Renal cortex interstitium (tissue), 11 donors: ENCODE data around the gene NRG3. TPM values are rescaled to one million over a fixed set of nuclear protein-coding genes. Genes with fewer than 3 reads are reported as not detected.

Experiments used
- DNase-seq, 11 donors: peaks; one replicate each; pipeline ENCODE4 v3.0.0-alpha.2; 2013; ENCODE audit warnings: low read depth in 9 of 11, low spot score in 4 of 11; ENCODE audit errors: extremely low read depth in 1 of 11
- polyA plus RNA-seq, 3 donors: library from polyadenylated mRNA; unstranded; fragments of 120-200 nt; gene quantifications; one replicate each; pipeline ENCODE4 v1.2.1, GENCODE V29; 2013; ENCODE audit not compliant: insufficient read length in 3 of 3

The NRG3 gene
- polyA plus RNA-seq, 3 donors: 11.8 to 16.4 (median 12.6) TPM

DNA sequence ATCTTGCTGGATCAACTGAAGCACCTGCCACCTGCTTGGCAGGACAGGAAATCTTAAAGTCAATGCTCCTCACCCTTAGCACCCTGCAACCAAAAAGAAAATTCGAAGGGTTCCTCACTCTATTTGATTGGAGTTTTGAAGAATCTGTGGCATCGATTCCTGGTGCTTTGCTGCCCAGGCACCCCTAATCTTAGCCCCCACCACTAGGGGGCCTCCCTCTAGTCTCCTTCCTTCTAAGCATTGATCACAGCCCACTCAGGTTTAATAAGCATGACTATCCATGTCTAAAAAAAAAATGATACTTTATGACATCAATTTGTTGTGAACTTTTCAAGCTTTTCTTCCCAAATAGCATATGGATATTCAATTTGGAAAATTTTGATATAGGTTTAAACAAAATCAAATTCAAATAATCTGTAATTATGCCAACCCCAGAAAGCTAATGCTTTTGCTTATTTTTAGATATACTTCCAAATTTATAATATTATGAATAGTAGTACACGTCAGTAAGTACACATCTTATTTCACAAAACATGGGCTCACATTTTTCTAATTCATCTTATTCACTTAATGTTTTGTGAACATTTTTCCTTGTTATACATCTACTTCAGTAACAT lies 45.3 kb downstream of the NRG3 start:
- no peak for DNase-seq

DNA sequence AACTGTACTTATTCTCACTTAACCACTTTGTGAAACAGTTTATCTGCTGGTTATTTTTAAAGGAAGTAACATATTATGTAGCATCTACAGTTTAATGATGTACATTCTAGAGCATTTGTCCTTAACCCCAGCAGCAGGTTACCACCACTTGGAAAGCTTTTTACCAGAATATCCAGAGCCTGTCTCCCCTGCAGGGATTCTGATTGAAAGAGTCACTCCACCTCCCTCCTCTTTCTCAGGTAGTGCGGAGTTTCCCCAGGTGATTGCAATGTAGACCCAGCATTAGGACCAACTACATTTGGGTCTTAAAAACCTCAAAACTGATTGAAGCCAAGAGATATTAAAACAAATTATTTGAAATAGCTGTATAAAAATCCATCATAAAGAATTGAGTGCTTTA lies 53.1 kb downstream of the NRG3 start:
- DNase-seq: no peak

DNA sequence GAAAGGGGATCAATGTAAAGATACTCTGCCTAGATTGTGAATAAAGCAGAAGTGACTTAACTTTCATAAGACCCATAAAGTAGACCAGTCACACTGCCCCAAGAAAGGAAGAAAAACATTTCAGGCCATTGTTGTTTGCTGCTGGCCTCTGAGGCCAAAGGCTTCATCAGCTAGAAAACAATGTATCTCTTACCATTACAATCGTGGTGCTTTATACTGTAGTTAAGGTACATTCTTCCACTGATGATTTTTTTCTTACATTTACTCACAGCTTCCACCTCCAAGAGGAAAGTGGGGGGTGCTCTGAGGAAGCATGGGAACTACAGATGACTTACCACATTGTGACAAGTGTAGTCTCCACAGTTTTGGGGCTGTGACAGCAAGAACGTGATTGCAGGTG lies 68.6 kb downstream of the NRG3 start:
- DNase-seq: no peak

DNA sequence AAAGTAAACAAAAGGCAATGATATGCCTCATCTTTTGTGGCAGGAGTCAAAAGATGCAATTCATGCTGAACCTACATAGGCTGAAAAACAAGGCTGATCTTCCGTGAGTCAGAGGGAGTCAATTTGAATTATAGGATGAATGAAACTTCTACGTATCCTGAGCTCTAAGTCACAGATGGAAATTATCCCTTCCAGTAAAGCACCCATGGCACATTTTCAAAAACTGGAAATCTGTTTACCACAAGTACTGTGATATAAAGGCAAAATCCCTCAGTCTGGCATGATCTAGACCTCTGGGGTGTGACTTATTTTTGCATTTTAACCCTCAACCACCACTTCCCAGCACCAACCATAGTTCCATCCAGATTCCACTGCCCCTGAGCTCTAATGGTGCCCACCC lies 69.6 kb downstream of the NRG3 start:
- no peak for DNase-seq

DNA sequence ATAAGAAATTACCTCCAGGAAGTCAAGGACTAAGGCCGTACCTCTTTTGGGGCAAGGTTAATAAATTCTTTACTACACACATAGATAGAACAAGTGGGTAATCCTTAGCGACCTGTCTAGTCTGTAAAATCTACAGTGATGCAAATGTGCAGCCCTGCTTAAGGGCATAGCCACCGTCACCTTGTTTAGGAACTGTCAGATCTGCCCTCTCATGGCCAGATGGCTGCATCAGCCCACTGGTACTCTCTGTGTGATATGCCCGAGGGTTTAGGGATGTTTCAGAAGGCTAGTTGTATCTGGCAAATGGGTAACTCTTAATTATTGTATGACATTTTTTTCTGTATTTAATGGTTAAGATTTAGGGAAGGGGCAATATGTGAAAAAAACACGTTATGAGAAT lies 74.3 kb downstream of the NRG3 start:
- no peak for DNase-seq

DNA sequence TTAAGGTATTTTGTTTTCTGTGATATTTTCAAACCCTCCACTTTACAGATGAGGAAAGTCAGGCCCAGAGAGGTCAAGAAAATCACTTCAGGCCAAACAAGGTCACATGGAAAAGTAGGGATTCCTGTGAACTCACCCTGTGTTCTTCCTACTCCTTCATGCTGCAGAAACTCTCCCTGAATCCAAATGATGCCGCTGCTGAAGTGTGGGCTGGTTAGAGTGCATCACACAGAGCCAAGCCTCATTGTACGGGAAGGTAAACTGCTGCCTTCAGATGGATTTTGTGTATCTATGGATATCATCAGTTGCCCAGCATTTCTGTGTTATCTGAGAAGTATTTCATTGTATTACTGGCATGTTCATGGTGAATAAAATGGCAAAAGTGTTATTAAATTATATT lies 75.4 kb downstream of the NRG3 start:
- no peak for DNase-seq

DNA sequence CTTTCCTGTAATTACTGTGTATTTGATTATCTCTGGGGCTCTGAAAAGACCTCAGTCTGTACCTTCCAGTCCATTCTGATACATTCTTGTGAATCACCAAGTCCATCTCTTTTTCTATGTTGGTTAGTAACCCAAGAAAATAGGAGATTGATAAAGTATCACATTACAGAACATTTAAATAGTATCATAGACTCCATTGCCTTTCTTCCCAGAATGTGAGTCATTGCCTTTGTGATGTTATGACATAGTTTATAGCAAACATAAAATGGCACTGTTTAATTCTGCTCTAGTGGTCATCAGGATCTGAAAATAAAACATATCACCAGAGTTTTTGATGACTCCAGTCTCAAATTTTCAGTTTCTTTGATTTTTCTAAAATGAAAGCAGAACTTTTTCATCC lies 78.4 kb downstream of the NRG3 start:
- no peak for DNase-seq

DNA sequence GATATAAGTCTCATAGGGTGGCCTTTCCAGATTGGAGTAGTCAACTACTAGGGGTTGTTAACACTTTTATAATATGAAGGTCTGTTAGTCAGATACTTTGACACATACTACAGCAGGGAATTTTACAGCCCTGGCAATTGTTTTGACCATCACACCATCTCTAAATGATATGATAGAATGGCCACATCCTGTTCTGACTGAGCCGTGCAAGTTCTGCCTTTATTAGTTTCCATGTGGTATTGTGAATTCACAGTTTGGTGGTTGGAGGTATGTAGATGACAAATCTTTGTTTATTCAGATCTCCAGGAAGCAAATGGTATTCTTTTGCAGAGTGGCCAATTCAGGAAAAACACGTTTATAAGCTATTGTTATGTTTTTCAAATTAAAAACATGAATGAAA lies 83.0 kb downstream of the NRG3 start:
- no peak for DNase-seq

DNA sequence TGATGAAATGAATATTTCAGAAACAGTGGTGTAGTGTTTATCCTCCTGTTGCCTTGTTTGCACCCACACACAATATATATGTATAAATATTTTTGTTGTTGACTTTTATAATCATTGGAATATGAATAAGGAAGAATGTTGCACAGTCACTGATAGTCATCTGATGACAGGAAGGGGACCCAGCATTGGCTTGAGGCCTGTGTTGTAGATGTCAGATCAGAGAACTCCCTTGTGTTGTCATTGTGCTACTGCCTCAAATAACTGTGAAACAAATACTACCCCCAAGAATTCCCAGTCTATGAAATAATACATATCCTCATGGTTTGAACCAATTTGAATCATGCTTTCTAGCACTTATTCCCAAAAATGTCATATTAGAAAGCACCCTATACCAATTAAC lies 84.0 kb downstream of the NRG3 start:
- DNase-seq: no peak

DNA sequence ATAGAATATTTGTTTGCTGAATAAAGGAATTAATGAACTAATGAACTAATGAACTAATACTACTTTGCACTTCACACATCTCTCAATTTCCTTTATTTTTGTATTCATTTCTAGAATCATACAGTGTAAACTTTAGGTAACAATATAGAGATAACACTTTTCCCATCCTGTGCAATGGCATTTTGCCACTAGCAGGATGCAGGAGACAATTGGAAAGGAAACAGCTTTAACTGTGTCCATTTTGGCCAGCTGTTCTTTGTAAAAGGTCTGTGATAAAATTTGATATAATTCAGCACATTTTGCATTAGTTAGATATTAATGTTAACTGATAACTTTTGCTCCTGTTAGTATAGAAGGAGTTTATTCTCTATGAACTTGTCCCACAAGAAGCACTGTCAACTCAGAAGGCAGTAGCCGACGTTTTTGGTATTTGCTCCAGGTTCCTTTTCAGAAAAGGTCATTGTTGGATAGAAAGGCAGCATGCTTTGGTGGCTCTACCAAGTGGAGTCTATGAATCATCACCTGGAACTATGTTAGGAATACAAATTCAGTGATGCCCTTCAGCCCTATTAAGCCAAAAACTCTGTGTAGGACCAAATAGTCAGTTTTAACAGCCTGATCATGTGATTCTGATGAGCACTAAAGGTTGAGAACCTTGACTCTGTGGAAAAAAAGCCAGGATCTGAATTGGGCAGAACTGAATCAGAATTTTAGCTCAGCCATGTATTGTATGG lies 86.6 kb downstream of the NRG3 start:
- DNase-seq: no peak

DNA sequence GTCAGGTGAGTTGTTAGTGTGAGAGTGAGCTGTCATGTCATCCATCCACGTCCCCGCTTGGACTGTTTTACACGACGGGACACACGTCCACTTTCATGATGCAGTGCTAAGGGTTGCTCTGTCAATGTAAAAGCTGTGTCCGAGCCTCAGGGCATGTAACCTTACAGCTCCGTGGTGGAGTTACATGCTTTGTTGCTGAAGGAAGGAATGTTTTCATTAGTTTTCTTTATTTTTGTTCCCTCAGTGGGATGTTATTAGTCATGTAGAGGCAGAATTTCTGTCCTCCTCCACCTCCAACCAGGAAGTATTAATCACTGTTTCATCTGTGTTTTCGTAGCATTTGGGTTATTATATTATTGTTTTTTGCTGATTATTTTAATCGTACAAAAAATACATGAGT lies 88.6 kb downstream of the NRG3 start:
- DNase-seq: no peak

DNA sequence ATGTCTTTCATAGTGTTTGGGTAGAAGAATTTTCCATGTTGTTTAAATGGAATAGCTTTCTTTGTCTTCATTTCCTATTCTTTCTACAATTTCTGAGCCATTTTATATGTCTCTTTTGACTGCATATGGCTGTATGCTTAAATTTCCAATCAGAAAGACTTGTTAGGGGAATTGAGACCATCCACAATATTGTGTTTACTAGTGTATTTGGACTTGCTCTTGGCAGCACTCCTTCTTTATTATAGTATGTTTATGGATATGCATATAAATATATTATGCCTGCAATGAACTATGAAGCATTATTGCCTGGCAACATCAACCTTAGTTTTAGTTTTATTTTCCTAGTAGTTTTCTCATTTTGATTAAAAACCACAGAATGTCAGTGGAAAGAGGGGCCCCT lies 92.7 kb downstream of the NRG3 start:
- no peak for DNase-seq

DNA sequence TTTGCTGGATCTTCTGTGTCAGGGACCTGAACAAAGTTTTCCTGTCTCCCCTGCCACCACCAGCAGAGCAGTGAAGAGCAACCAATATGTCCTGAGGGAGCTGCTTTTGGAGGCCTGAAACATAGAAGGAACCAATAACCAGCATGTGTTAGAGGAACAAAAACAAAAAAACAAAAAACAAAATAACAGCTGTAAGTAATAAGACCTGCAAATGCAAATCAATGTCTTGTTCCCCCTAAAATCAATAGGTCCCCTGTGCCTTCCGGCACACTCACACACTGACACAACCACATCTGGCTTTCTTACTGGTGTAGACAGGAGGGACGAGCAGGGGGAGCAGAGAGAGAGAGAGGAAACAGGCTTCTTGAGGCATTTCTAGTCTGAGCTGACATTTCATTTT lies 94.1 kb downstream of the NRG3 start:
- DNase-seq: no peak

DNA sequence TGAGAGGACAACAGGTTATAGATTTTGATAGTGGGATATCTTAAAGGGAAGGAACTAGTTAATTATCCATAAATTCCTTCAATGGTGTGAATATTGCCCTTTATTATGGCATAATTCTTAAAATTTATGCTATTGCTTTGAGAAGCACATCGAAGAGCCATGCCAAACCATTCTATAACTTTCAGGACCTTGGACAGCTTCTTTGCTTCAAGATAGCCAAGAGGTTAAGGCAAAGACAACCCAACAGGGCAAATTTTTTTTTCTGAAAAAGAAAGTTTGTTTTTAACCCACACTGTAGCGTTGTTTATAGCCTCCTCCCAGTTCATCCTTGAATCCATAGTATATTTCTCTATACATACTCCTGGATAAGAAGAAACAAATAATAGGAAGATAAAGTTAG lies 103.2 kb downstream of the NRG3 start:
- peak; percentile 11 to 77 (median 47) for DNase-seq

DNA sequence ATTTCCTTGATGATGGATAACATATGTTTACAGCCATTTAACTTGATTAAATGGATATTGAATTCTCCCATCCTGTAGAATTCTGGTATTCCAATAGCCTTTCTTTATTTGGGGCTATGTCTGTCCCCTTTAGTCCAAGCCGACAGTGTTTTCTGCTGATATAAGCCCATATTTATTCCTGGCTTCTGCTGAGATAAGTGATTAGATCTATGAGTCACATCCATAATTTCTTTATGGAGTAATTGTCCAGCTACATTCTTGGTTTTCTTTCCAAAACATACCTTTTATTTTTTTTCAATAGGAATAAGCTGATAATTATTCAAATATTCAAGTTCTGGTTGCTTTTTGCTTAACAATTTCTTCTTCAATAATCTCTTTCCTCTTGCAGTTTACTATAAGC lies 106.7 kb downstream of the NRG3 start:
- DNase-seq: no peak

DNA sequence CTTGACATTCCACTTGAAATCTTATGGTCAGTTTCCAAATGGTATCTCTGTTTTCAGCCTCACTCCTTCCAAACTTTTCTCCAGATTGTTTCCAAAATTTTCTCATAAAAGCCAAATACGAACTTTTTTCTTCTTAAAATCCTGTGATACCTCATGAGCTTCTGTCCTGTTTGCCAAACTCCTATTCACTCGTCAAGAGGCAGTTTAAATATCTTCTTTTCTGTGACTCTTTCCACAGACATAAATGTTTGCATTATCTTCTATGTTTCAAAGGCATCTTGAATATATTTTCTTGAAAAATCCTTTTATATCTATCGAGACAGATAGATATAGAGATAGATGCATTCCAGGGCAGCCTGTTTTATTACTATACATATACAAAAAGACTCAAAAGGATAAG lies 109.4 kb downstream of the NRG3 start:
- DNase-seq: no peak

DNA sequence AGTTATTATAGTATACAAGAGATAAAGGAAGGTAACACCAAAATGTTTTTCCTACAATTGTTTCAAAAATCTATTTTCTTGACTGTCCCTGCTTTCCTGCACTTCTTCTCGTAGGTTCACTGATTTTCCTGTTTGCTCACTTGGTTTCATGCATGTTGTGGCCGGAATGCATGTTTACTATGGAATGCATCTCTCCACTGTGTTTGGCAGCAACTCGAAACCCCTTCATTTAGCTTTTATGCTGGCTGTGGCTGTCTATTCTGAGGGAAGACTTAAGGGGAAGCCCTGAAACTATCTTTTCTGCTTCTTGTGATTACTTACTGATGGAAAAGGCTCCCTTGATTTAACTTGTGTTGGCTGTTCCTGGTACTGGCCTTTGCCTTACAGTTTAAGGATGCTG lies 120.3 kb downstream of the NRG3 start:
- no peak for DNase-seq

DNA sequence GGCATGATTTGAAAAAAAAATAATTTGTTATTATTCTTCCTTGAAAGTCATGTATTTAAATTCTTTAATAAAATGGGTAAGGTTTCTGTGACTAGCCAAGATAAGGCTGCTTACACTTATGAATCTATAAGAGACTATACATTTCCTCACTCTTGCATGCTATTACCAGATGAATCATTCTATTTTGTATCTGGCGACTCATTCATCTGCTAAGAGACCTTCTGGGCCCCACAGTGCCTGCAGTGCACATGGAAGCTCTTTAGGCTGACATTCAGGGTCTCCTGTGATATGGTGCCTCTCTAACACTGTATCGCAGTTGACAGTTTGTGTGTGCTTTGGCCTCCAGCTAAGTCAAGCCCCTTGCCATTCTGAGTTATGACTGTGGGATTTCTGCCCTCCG lies 121.9 kb downstream of the NRG3 start:
- DNase-seq: no peak

DNA sequence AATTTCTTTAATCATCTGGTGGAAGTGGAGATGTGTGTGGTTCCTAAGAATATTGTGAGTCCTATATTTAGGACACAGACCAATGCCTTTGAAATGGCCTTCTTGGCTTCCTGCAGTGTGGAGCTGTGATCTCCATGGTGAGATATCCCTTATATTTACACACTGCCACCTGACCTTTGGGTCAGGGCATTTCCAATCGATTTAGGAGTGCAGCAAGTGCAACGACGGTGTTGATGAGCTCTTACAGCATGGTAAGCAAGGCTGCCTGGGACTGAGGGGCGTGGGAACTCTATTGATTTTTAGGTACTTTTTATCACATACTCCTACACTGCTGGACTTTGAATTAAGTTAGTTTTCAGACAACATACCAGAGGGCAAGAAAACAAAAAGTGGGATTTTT lies 146.0 kb downstream of the NRG3 start:
- no peak for DNase-seq

DNA sequence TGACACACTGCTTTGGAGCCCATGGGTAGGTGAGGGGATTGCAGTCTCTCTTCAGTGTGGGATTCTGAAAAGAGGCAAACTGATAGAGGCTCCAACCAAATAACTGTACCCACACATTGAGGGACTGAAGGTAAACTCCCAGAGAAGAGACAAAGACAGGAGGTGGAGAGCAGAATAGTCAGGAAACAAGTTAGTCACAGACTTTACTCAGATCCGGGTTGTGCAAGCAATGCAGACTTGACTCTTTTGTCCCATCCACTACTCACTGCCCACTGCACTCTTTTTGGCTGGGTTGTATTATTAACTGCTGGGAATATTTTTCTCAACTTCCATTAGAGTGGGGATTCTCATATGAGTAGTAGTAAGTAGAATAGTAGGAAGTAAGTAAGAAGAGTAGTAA lies 152.7 kb downstream of the NRG3 start:
- no peak for DNase-seq

DNA sequence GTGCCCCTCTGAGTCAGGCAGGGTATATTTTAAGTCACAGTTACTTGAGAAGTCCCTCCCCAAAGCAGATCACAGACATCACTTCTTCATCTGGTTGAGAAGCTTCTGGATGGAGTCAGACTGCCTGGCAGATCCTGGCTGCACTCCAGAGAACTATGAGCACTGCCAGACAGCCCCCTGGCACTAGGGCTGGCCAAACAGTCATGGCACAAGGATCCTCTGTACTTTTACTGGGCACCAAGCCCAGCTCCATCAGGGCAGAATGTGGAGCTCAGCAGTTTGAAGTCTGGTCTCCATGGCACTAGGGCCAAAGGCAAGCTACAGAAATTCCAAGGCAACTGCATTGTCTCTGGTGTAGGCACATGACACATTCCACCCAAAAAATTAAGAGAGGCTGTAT lies 162.1 kb downstream of the NRG3 start:
- DNase-seq: no peak
